ENCODE data around the gene LTBP1.

LTBP1 gene

DNA sequence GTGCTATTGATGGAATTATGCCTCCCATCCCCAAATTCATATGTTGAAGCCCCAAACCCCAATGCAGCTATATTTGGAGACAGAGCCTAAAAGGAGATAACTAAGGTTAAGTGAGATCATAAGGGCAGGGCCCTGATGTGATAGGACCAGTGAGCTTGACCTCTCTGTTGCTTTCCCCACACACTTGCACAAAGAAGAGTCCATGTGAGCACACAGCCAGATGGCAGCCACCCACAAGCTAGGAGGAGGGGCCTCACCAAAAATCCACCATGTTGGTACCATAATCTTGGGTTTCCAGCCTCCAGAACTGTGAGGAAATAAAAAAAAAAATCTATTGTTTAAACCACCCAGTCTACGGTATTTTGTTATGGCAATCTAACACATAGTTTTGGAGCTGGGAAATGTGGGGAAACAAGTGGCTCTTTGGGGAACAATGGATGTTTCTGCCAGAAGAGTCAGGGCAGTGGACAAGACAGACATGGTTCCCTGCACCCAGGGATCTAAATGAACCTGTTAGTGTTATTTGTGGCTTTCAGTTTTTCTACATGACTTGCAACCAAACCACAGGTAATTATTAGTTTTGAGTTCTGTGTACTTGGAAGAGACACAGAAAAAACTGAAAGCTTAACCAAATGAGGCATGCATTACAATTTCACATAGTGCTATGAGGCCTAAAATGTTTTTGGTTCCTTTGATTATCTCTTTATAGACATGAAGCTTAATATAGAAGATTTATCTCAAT, 259.1 kb downstream of the LTBP1 start:
- TF ChIP-seq, protein P1, sequence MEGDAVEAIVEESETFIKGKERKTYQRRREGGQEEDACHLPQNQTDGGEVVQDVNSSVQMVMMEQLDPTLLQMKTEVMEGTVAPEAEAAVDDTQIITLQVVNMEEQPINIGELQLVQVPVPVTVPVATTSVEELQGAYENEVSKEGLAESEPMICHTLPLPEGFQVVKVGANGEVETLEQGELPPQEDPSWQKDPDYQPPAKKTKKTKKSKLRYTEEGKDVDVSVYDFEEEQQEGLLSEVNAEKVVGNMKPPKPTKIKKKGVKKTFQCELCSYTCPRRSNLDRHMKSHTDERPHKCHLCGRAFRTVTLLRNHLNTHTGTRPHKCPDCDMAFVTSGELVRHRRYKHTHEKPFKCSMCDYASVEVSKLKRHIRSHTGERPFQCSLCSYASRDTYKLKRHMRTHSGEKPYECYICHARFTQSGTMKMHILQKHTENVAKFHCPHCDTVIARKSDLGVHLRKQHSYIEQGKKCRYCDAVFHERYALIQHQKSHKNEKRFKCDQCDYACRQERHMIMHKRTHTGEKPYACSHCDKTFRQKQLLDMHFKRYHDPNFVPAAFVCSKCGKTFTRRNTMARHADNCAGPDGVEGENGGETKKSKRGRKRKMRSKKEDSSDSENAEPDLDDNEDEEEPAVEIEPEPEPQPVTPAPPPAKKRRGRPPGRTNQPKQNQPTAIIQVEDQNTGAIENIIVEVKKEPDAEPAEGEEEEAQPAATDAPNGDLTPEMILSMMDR (IDR thresholded peaks at IDR 0.05; ENCODE audit: borderline replicate concordance, control extremely low read depth, extremely low read depth, insufficient read depth, missing control alignments), result no peak
- DNase-seq (ENCODE audit: low spot score), result peak; percentile 54
- in situ Hi-C loops (cut with MboI; ENCODE audit: low sequenced_read_pairs, unreplicated experiment), result no loop called here

DNA sequence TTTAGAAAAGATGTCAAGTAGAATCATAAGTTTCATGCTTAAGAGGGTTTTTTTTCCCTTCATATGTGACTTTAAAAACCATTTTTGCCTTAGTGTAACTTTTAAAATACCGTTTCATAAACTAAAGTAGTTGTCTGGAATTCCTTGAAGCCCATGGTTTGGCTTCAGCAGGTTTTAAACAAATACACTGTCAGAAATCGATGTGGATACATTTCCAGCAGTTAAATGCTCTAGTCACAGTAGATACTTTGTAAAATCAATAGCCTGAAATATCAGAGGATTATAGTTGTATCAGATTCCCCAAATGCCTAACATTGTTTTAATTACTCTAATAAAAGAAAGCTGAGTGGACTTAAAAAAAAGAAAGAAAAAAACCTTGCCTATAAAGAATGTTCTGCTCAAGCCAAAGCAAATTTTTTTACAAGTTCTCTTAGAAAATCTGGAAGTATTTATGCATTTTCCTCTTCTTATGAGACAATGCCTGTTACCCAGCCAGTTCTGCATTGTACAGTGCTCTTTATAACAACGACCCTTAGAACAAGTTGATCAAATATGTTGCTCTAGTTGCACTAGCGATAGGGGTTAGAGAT, 260.5 kb downstream of the LTBP1 start:
- in situ Hi-C loops (cut with MboI; ENCODE audit: low sequenced_read_pairs, unreplicated experiment), result no loop called here
- TF ChIP-seq, protein P1 (IDR thresholded peaks at IDR 0.05; ENCODE audit: borderline replicate concordance, control extremely low read depth, extremely low read depth, insufficient read depth, missing control alignments), result no peak
- no peak for DNase-seq (ENCODE audit: low spot score)

DNA sequence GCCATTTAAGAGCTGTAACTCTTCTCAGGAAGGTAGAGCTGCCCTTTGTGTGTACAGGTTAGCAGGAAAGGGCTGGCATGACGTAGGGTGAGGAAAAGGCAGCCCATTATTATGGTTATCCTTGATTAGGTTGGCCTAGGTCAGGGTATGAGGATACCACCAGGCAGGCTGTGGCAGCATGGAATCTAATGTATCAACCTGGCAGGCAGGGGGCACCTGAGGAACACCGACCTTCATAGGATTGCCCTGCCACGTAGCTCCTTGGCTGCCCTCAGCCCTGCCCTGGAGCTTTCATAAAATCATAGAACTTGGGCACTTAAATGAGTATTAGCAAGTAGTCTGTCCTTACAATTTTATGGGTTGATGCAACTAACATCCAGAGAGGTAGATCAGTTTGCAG, 261.6 kb downstream of the LTBP1 start:
- TF ChIP-seq, protein P1 (IDR thresholded peaks at IDR 0.05; ENCODE audit: borderline replicate concordance, control extremely low read depth, extremely low read depth, insufficient read depth, missing control alignments), result no peak
- in situ Hi-C loops (cut with MboI; ENCODE audit: low sequenced_read_pairs, unreplicated experiment), result no loop called here
- no peak for DNase-seq (ENCODE audit: low spot score)

DNA sequence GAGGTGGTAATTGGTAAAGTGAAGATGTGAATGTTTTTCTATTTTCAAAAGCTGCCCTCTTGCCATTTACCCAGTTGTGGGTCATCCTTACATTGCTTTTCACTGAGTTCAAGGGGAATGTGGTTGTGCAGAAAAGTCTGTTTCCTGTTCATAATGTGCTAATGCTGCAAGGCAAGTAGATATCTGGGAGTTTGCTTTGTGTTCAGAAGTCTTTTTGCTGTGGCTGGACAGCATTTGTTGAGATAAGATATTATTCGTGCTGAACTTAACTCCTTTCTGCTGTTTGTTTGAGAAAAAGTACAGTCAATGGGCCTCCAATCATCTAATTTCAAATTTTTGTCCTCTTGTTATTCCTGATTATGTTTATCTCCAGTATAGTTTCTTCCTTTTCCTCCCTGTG, 263.2 kb downstream of the LTBP1 start:
- no peak for DNase-seq (ENCODE audit: low spot score)
- TF ChIP-seq, protein P1 (IDR thresholded peaks at IDR 0.05; ENCODE audit: borderline replicate concordance, control extremely low read depth, extremely low read depth, insufficient read depth, missing control alignments), result no peak
- in situ Hi-C loops (cut with MboI; ENCODE audit: low sequenced_read_pairs, unreplicated experiment), result no loop called here

DNA sequence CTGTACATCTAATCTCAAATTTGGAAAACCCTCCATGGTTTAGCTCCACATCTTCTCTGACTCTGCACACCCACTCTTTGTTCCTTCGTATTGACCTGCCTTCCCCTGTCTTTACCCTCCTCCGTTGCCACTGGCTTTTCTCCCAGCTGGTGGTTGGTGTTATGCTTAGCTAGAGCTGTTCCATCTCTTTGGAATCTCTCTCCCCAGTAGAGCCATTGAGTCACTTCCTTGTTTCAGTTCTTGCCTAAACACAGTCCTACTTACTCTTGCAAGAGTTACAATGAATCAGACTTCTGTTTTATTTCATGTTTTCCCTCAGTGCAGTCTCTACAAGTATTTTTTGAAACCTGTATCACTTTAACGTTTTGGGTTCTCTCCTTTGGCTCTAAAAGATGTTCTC, 263.9 kb downstream of the LTBP1 start:
- no peak for DNase-seq (ENCODE audit: low spot score)
- in situ Hi-C loops (cut with MboI; ENCODE audit: low sequenced_read_pairs, unreplicated experiment), result no loop called here
- TF ChIP-seq, protein P1 (IDR thresholded peaks at IDR 0.05; ENCODE audit: borderline replicate concordance, control extremely low read depth, extremely low read depth, insufficient read depth, missing control alignments), result no peak

DNA sequence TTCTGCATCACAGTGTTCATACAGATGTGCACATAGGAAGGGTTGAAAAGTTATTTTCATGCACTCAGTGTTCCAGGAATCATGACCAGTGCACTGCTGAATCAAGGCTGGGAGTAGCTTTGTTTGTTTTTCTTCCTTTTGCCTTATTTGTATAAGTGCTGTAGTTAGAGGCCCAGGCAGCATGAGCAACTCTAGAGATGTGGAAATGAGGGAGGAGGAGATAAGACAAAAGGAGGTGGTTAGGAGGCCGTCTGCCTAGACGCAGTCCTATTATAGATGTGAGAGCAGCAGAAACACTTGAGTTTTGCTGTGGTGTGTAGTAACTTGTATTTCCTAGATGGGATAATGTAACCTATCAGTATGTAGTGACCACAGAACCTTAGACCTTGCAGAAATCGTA, 265.4 kb downstream of the LTBP1 start:
- DNase-seq (ENCODE audit: low spot score), result no peak
- TF ChIP-seq, protein P1 (IDR thresholded peaks at IDR 0.05; ENCODE audit: borderline replicate concordance, control extremely low read depth, extremely low read depth, insufficient read depth, missing control alignments), result no peak
- in situ Hi-C loops (cut with MboI; ENCODE audit: low sequenced_read_pairs, unreplicated experiment), result no loop called here

Measured in GM13976 (cell line).